ENCODE results near the gene PICALM.
A peak's percentile ranks its signal among the peaks of the same experiment; 100 is the strongest.

The PICALM gene

GRCh38 chr11:86072211-86072610 is 3.3 kb upstream of the PICALM start:
- peaks cover 6% of the 10 kb centered on the region for H3K4me1 ChIP-seq (ENCODE audit: control insufficient read depth, insufficient read depth, low read length)
- no peaks in the 10 kb centered on the region for H3K9me3 ChIP-seq (ENCODE audit: control insufficient read depth, low read length)
- no peak overlapping the region for H3K9ac ChIP-seq (ENCODE audit: low read length)
- H3K27me3 ChIP-seq (ENCODE audit: control insufficient read depth, insufficient read depth, low read length): no peaks in the 10 kb centered on the region
- no peak overlapping the region for H3K4me3 ChIP-seq (ENCODE audit: low read length)
- H3K36me3 ChIP-seq (ENCODE audit: control insufficient read depth, insufficient read depth, low read length): no peaks in the 10 kb centered on the region

DNA sequence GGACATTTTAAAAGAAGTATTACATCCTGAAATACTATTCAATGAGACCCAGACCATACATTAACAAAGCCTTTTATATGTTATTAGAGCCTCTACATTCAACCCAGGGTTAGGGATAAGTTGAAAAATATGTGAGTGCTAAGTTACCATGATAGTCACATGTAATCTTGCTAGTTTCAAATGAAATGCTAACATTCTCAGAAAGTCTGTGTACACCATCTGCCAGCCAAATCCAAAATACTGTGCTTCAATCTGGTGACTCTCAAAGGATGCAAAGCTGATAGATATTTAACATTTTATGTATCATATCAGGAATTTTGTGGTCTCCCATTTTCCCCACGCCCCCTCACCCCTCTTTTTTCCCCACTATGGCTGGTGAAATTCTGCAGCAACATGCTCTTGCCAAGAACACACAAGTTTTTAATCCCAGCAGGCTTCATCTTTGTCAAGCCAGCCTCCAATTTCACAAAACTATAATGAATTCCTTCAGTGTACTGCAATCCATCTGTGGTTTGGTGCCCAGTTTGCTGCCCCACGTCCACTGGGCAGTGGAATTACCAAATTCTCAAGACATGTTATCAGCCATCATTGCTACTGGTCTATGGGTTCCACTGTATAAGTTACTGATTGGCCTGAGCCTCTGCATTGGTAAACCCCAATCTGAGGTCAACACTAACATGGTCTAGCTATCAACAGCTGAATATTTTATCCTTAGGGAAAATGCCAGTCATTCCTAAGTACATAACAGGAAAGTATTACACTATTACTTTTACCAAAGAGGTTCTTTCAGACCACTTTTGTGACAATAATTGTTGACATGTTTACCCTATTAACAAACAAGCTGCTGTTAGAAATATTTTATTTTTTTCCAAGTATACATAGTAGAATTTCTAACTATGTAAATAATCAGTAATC is 1.5 kb upstream of the PICALM start:
- H3K4me1 ChIP-seq (ENCODE audit: control insufficient read depth, insufficient read depth, low read length): peaks cover 14% of the 10 kb centered on the region
- no peak overlapping the region for H3K9ac ChIP-seq (ENCODE audit: low read length)
- H3K9me3 ChIP-seq (ENCODE audit: control insufficient read depth, low read length): no peaks in the 10 kb centered on the region
- no peaks in the 10 kb centered on the region for H3K36me3 ChIP-seq (ENCODE audit: control insufficient read depth, insufficient read depth, low read length)
- H3K4me3 ChIP-seq (ENCODE audit: low read length): no peak overlapping the region
- no peaks in the 10 kb centered on the region for H3K27me3 ChIP-seq (ENCODE audit: control insufficient read depth, insufficient read depth, low read length)

DNA sequence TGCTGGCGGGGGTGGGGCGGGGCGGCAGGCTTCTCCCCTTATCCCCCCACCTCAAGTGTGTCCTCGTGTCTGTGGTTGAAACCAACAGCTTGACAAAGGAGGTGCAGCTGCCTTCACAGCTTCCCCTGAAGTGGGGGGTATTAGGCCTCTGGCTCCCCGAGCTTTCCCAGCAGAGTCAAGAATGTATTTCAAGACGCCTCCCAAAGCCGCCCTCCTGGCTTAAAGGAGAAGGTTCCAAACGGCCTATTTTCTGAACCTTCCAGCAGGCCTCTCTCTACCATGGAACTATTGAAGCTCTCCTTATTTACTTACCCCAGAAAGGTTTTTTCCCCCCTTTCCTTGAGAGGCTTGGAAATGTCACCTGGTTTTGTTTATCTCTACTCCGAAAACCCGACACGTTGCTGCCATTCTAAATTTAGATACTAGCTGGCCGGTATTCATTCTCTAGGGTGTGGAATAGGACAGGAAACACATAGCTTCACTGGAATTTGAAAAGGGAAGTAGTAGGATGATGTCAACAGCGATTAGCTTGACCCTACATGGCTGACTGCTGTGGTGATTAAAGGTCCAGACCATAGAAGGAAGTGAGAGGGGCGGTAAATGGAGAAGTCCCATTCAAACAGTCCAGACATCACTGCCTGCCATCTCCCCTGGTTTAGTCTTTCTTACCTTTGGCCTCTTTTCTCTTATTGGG is 671 bp upstream of the PICALM start:
- Histone ChIP-seq H3K4me1 (ENCODE audit: control insufficient read depth, insufficient read depth, low read length) (peaks cover 17% of the 10 kb centered on the region), H3K9ac (ENCODE audit: low read length) (peak overlapping the region; percentile 59), H3K9me3 (ENCODE audit: control insufficient read depth, low read length) (no peaks in the 10 kb centered on the region), H3K36me3 (ENCODE audit: control insufficient read depth, insufficient read depth, low read length) (no peaks in the 10 kb centered on the region), H3K4me3 (ENCODE audit: low read length) (peak overlapping the region; percentile 4), H3K27me3 (ENCODE audit: control insufficient read depth, insufficient read depth, low read length) (no peaks in the 10 kb centered on the region)

DNA sequence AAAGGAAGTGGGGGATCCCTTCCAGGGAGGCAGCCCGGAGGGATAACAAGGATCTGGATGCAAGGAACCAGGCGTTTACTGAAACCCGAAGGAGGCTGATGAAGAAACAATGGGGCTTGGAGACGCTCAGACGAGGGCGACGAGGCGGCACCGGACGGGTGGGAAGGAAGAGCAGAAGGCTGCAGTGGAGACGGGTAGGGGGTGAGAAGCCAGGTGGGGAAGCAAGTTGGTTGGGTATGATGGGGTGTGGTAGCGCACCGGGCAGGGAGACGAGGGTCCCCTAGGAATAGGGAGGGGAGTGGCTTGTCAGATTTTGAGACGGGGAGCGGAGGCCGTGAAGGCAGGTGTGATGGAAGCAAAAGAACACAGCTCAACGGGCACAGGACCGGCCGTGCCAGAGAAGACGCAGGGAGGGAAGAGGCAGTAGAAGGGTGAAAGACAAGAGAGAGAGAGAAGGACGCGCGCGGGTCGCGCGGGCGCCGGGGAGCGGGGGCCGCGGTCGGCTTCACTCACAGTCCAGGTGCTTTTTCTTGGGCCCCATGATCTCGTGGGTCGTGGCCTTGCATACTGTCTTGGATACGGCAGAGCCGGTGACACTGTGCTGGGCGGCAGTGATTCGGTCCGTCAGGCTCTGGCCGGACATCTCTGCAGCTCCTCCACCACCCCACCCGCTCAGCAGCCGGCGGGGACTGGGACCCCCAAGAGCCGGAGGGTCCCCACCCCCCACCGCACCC is 579 bp downstream of the PICALM start:
- Histone ChIP-seq H3K27me3 (ENCODE audit: control insufficient read depth, insufficient read depth, low read length) (no peaks in the 10 kb centered on the region), H3K4me3 (ENCODE audit: low read length) (peak overlapping the region; percentile 87), H3K4me1 (ENCODE audit: control insufficient read depth, insufficient read depth, low read length) (peaks cover 17% of the 10 kb centered on the region), H3K9ac (ENCODE audit: low read length) (peak overlapping the region; percentile 96), H3K36me3 (ENCODE audit: control insufficient read depth, insufficient read depth, low read length) (no peaks in the 10 kb centered on the region), H3K9me3 (ENCODE audit: control insufficient read depth, low read length) (no peaks in the 10 kb centered on the region)

DNA sequence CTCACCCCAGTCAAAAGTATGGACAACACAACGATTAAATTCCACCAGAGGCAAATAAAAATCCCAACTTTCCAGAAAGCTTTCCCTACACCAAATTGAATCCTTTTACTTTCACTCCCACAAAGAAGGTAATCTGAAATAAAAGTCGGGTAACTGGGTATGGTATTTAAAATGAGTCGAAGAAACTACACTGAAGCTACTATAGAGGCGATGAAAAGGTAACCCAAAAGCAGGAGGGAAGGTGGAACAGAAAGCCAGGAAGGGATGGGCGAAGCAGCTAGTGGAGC is 1.1 kb downstream of the PICALM start:
- Histone ChIP-seq H3K9me3 (ENCODE audit: control insufficient read depth, low read length) (no peaks in the 10 kb centered on the region), H3K9ac (ENCODE audit: low read length) (peak overlapping the region; percentile 96), H3K36me3 (ENCODE audit: control insufficient read depth, insufficient read depth, low read length) (no peaks in the 10 kb centered on the region), H3K4me1 (ENCODE audit: control insufficient read depth, insufficient read depth, low read length) (peaks cover 17% of the 10 kb centered on the region), H3K4me3 (ENCODE audit: low read length) (peak overlapping the region; percentile 87), H3K27me3 (ENCODE audit: control insufficient read depth, insufficient read depth, low read length) (no peaks in the 10 kb centered on the region)

DNA sequence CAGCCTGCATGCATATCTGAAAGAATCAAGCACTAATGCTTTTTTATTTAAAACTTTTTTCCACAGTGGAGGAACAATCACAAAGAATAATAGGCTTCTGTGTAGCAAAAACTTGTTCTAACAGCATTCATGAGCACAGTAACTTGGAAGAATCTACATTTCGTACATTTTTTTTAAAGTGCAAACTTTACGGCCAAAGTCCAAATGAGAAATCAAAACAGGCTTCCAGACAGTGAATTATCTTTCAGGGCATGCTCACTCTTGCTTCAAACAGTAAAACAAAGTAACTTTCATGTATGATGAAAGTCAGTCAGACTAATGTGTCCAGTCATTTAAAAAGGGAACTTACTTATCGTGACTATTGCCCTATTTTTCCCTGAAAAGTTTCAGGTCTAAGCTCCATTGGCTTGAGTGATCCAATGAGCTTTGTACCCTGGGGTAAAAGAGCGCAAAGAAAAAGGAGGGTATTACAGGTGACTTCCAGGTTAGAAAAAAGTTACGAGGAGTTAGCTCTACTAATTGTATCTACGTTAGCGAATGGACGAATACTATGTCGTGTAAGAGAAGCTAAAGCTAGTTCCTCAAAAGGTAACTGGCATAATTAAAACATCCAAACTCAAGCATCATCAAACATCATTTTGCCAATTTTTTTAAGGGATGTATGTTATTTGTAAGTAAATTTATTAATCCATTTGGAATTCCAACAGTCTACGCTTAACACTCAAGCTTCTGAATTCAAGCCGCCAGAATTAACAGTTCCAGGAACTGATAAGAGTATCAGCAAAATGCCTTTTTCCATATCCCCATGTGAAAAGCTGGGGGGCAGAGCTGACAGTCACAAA is 1.7 kb downstream of the PICALM start:
- H3K36me3 ChIP-seq (ENCODE audit: control insufficient read depth, insufficient read depth, low read length): no peaks in the 10 kb centered on the region

DNA sequence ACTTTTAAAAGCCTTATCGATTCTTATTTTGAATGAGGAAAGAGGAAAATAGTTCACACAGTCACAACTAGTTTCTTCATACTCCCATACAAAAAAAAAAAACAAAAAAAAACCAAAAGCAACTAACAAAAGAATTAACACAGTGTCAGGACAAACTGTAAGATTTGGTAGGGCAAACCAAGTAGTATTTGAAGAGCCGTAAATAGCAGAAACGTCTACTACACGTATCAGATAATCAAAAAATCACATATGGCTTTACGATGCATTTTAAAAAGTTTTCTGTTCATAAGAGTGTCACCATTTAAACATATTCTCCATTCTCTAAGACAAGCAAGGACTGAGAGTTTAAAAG is 2.3 kb downstream of the PICALM start:
- H3K36me3 ChIP-seq (ENCODE audit: control insufficient read depth, insufficient read depth, low read length): no peaks in the 10 kb centered on the region
- peak overlapping the region; percentile 96 for H3K9ac ChIP-seq (ENCODE audit: low read length)
- H3K27me3 ChIP-seq (ENCODE audit: control insufficient read depth, insufficient read depth, low read length): no peaks in the 10 kb centered on the region
- peak overlapping the region; percentile 87 for H3K4me3 ChIP-seq (ENCODE audit: low read length)
- no peaks in the 10 kb centered on the region for H3K9me3 ChIP-seq (ENCODE audit: control insufficient read depth, low read length)
- peaks cover 17% of the 10 kb centered on the region for H3K4me1 ChIP-seq (ENCODE audit: control insufficient read depth, insufficient read depth, low read length)

More for the DNA sequence above, 1.7 kb downstream of the PICALM start:
- H3K9ac ChIP-seq (ENCODE audit: low read length): peak overlapping the region; percentile 96
- H3K4me3 ChIP-seq (ENCODE audit: low read length): peak overlapping the region; percentile 87
- H3K4me1 ChIP-seq (ENCODE audit: control insufficient read depth, insufficient read depth, low read length): peaks cover 17% of the 10 kb centered on the region
- no peaks in the 10 kb centered on the region for H3K27me3 ChIP-seq (ENCODE audit: control insufficient read depth, insufficient read depth, low read length)
- H3K9me3 ChIP-seq (ENCODE audit: control insufficient read depth, low read length): no peaks in the 10 kb centered on the region

DNA sequence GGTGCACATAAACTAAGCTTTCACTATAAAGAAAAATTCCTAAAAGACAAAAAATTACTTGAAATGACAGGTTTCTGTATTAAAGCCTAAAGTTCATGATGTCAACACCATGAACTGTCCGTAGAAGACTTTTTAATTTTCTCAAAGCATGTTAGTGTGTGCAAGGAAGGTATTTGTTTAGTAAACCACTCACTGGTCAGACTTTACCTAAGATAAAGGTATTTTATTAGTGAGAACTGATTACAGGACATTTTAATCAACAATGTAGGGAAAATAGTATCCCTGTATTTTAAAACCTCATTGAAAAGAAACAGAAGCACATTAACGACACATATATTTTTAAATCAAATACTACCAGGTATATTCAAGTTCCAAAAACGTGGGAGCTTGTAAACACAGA is 2.9 kb downstream of the PICALM start:
- H3K4me1 ChIP-seq (ENCODE audit: control insufficient read depth, insufficient read depth, low read length): peaks cover 17% of the 10 kb centered on the region
- H3K36me3 ChIP-seq (ENCODE audit: control insufficient read depth, insufficient read depth, low read length): no peaks in the 10 kb centered on the region
- peak overlapping the region; percentile 96 for H3K9ac ChIP-seq (ENCODE audit: low read length)
- no peak overlapping the region for H3K4me3 ChIP-seq (ENCODE audit: low read length)
- H3K27me3 ChIP-seq (ENCODE audit: control insufficient read depth, insufficient read depth, low read length): no peaks in the 10 kb centered on the region
- no peaks in the 10 kb centered on the region for H3K9me3 ChIP-seq (ENCODE audit: control insufficient read depth, low read length)

- Histone ChIP-seq H3K9me3 (ENCODE audit: control insufficient read depth, low read length) (no peaks in the 10 kb centered on the region), H3K27me3 (ENCODE audit: control insufficient read depth, insufficient read depth, low read length) (no peaks in the 10 kb centered on the region), H3K4me3 (ENCODE audit: low read length) (no peak overlapping the region), H3K36me3 (ENCODE audit: control insufficient read depth, insufficient read depth, low read length) (no peaks in the 10 kb centered on the region), H3K4me1 (ENCODE audit: control insufficient read depth, insufficient read depth, low read length) (peaks cover 14% of the 10 kb centered on the region), H3K9ac (ENCODE audit: low read length) (no peak overlapping the region)
These were observed 4.6 kb downstream of the PICALM start for GRCh38 chr11:86064220-86064803.

GRCh38 chr11:86063536-86063935 is 5.3 kb downstream of the PICALM start:
- Histone ChIP-seq H3K4me3 (ENCODE audit: low read length) (no peak overlapping the region), H3K4me1 (ENCODE audit: control insufficient read depth, insufficient read depth, low read length) (peaks cover 22% of the 10 kb centered on the region), H3K27me3 (ENCODE audit: control insufficient read depth, insufficient read depth, low read length) (no peaks in the 10 kb centered on the region), H3K36me3 (ENCODE audit: control insufficient read depth, insufficient read depth, low read length) (no peaks in the 10 kb centered on the region), H3K9me3 (ENCODE audit: control insufficient read depth, low read length) (no peaks in the 10 kb centered on the region), H3K9ac (ENCODE audit: low read length) (no peak overlapping the region)

GRCh38 chr11:86062719-86063118 is 6.2 kb downstream of the PICALM start:
- Histone ChIP-seq H3K9ac (ENCODE audit: low read length) (no peak overlapping the region), H3K4me3 (ENCODE audit: low read length) (no peak overlapping the region), H3K27me3 (ENCODE audit: control insufficient read depth, insufficient read depth, low read length) (no peaks in the 10 kb centered on the region), H3K4me1 (ENCODE audit: control insufficient read depth, insufficient read depth, low read length) (peaks cover 27% of the 10 kb centered on the region), H3K36me3 (ENCODE audit: control insufficient read depth, insufficient read depth, low read length) (no peaks in the 10 kb centered on the region), H3K9me3 (ENCODE audit: control insufficient read depth, low read length) (no peaks in the 10 kb centered on the region)

Data from mucosa of stomach (tissue), 1 donor.